ENCODE measurements around the gene RNASEH2A.
"Not testable (repeated sequence)": the region's sequence is repeated elsewhere in the genome, so short reads cannot be mapped to it uniquely, and the experiment has no call there.

RNASEH2A gene

DNA sequence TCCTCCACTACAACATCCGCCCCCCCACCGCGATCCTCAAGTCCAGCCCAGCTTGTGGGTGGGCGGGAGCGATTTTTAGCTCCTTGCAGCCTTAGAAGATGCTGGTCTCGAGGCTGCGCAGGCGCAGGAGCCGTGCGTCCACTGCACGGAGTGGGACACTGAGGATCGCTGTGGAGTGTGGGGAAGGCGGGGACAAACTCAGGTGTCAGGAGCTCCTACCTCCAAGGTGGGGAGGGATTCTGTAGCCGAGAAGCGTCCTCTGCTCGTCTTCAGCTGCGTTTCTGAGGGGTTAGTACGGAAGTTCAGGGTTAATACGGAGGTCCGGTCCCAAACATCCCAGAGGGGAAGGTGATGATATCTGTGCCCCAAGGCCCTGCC is 28.2 kb downstream of the RNASEH2A start, which contains the start of gene RTBDN:
TSS of gene RTBDN (minus strand) at position 14 of the 378 bp plus-strand sequence. CDS start 4,600 bp downstream, outside the sequence.
- no peak for DNase-seq

DNA sequence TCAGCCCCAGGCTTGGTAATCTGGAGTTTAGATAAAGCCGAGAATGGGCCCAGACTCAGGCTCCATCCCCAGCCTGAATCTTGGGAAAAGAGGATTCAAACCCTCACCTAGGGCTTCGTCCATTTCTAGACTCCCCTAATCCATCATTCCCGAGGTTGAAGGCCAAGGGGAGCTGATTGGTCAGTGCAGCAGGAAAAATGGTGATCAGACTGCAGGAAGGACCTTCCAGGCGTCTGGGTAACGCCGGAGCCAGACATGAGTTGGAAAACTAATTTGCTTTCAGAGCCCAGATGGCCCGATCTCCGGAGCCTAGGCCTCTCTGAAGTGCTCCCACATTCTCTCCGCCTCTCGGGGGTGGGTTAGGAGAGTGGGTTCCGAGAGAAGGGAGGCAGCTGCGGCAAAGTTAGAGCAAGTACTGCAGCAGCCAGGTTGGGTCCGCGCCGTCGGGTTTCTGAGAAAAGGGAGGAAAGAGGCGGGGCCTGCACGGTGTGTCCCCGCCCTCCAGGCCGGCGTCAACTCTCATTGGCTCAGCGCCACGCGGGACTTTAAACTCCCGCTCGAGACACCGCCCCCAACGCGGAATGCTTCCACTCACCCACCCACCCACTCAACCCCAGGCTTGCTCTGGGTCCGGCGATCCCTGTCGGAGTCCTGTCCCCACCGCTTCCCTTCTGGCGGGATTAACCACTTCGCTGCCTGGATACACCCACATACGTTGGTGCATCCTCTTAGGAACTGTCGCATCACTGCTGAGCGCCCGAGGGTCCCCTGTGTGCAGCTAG is 28.8 kb downstream of the RNASEH2A start:
- no peak for DNase-seq

DNA sequence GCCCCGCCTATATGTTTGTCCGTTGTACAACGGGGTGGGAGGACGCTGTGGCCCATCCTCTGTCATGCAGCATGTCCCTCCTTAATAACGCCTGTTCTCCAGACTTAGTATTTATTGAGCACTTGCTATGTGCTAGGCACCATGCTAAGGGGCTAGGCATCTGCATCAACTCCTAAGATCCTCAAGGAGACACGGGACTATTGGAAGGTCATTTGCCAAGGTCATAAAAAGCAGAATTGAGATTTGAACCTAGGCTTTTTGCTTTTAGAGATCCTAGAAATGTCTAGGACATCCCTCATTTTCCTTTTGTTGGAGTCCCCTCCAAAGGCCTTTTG is 30.1 kb downstream of the RNASEH2A start:
- no peak for DNase-seq

- no peak for DNase-seq
Observed at GRCh38 chr19:12837225-12837624, 30.8 kb downstream of the RNASEH2A start.

DNA sequence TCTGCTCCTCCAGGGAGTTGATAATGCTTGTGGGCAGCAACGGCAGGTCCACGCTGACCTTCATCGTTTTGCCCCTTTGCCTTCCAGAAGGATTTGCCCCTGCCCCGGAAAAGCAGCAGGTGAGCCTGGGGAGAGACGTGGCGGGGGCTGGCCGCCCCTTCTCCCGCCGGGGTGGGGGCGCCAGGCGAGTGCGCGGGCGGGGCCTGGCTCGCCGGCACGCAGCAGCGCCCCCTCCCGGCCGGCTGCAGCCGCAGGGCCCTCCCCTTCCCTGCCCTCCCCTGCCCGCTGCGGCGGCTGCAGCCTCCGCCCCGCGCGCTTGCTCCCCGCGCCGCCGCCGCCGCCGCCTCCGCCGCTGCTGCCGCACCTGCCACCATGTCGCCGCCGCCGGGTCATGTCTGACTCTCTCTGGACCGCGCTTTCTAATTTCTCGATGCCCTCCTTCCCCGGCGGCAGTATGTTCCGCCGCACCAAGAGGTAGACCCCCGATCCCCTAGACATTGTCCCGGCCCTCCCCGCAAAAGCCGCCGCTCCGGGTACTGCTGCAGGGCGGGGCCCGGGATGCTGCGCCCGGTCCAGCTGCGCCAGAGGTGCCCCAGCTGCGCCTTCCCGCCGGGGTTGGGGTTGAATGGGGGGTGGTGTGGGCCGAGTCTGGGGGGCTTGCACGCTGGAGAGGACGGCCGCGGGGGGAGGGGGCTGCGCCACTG is 31.9 kb downstream of the RNASEH2A start, which contains the start of gene MAST1:
TSS of gene MAST1 (plus strand) at position 334 of the 704 bp plus-strand sequence. CDS start at position 392, 58 bp downstream.
- DNase-seq = no peak

GRCh38 chr19:12838886-12839756 is 32.7 kb downstream of the RNASEH2A start:
- DNase-seq = no peak

GRCh38 chr19:12840091-12841079 is 34.0 kb downstream of the RNASEH2A start:
- no peak for DNase-seq

DNA sequence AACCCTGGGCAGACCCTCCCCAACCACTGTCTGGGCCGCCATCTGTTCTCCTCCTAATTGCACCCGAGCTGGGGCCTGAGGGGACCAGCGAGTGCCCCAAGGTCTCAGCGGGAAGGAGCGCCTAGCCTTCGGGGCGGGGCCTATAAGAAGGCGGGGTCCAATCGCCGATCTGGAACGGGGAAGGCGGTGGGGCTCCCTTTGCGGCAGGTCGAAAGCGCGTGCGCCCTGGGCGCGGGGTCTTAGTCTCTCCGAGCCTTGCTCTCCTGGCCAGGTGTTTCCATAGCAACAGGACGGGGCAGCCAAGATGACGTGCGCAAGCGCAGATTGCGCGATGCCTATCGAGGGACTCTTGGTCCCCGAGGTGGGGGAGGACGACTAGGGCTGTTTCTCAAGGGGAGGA is 34.7 kb downstream of the RNASEH2A start:
- no peak for DNase-seq

DNA sequence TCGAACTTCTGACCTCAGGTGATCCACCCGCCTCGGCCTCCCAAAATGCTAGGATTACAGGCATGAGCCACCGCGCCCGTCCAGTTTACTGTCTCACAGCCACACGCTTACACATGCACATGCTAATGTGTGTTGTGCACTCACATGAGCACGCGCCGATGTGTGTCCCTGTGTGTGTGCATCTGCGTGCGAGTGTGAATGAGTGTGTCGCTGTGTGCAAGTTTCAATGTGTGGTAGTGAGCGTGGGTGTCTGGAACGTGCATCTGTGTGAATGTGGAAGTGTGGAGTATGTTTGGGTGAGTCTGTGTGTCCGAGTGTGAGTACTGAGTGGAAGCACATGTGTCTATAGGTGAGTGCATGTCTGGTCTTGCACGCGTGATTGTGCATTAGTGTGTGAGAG is 36.1 kb downstream of the RNASEH2A start:
- no peak for DNase-seq

GRCh38 chr19:12843328-12843727 is 36.9 kb downstream of the RNASEH2A start:
- no peak for DNase-seq

DNA sequence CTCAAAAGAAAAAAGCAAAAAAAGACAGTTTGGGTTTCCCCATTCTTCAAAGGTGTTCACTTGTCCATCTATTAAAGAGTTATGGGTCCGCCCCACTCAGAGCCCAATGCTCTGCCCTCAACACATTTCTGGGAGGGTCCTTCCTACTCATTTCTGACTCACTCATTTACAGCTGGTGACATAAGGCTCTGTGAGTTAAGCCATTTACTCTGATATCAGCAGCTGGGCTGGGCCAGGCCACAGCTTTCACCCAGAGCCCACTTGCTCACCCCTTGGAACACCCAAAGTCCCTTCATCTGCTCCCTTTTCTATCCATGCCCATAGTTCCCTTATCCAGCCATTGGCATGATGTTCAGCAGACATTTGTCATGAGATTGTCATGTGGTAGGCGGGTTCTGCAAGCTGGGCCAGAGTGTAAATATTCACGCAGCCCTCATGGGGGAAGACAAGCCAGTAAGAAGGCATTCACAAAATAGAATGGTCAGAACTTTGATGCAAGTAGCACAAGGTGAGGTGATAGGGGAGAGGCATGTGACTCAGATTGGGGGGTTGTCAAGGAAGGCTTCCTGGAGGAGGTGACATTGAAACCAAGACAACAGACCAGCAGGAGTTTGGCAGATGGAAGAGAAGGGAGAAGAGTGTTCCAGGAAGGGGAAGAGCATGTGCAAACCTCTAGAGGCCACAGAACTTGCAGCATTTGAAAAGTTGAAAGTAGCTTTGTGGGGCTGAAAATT is 37.8 kb downstream of the RNASEH2A start:
- DNase-seq = no peak

DNA sequence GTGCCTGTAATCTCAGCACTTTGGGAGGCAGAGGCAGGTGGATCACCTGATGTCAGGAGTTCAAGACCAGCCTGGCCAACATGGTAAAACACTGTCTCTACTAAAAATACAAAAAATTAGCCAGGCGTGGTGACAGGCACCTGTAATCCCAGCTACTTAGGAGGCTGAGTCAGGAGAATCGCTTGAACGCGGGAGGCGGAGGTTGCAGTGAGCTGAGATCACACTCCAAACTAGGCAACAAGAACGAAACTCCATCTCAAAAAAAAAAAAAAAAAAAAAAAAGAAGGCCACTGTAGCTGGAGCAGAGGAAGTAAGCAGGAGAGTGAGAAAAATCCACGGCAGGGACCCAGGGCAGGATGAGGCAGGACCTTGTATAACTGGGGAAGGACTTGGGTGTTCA is 40.2 kb downstream of the RNASEH2A start:
- DNase-seq = not testable (repeated sequence)

GRCh38 chr19:12847159-12848139 is 41.1 kb downstream of the RNASEH2A start:
- DNase-seq = peak; percentile 72

GRCh38 chr19:12856653-12857052 is 50.3 kb downstream of the RNASEH2A start:
- DNase-seq = no peak

- no peak for DNase-seq
Observed at GRCh38 chr19:12858041-12858928, 51.9 kb downstream of the RNASEH2A start.

DNA sequence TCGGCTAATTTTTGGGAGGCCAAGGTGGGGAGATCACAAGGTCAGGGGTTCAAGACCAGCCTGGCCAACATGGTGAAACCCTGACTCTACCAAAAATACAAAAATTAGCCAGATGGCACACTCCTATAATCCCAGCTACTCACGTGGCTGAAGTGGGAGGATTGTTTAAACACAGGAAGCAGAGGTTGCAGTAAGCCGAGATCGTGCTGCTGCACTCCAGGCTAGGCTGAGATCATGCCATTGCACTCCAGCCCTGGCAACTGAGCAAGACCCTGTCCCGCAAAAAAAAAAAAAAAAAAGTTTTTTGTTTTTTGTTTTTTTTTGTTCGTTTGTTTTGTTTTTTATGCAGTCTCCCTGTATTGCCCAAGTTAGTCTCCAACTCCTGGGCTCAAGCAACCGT is 53.2 kb downstream of the RNASEH2A start:
- no peak for DNase-seq
